Measurements from ENCODE around the gene ERFE.

GRCh38 chr2:238130111-238130695, 28.6 kb upstream of the ERFE start:
- TF ChIP-seq CTCF (IDR thresholded peaks at IDR 0.05; ENCODE audit: low read length) (no peak), EZH2 (optimal IDR thresholded peaks at IDR 0.05; ENCODE audit: low read depth, low read length) (no peak)
